K562 (cell line): ENCODE measurements around the gene DST. TPM values are rescaled to one million over a fixed set of nuclear protein-coding genes. Genes with fewer than 3 reads are reported as not detected.

Experiments used
- ATAC-seq: fragments of 200-7000 bp; cut with Tn5 transposase; 3 replicates; pipeline ENCODE4 v1.9.1; 2020; ENCODE audit warnings: moderate library complexity
- BruUV-seq: library from RNA; stranded (reverse); fragments of 400-500 nt; replicated peaks from 2 replicates; lab custom pipeline; 2021; lab: Mats Ljungman, UMichigan
- CTCF ChIA-PET: fragments of 300-600 bp; formaldehyde crosslinking; extraction: SDS; loops from one replicate; lab custom pipeline; 2021; ENCODE audit warnings: low intra/inter-chr PET ratio; lab: Yijun Ruan, JAX
- POLR2A ChIA-PET: fragments of 300-600, 350-650 bp; sonication (Branson Sonifier 250); formaldehyde crosslinking; extraction: SDS; loops from one replicate; lab custom pipeline; 2021; ENCODE audit warnings: antibody characterized with exemption, inconsistent platforms; lab: Yijun Ruan, JAX
- DNase-seq, 4 experiments: peaks; one replicate each; pipeline versions ENCODE4 v3.0.0 to v3.0.0-alpha.2; 2011 to 2018; ENCODE audit warnings: low spot score in 3 of 4, mixed read lengths in 3 of 4; ENCODE audit errors: extremely low read depth in 1 of 4
- FAIRE-seq: peaks from 2 replicates; lab custom pipeline; 2011; peaks lifted over from hg19 to GRCh38; lab: Jason Lieb, UNC
- H2AFZ ChIP-seq: 2 replicates; pipeline ENCODE4 v1.6.0; 2011; ENCODE audit warnings: low read depth, low read length, control low read depth, inconsistent platforms
- H3K27ac ChIP-seq: fragments of 200-600 bp; 3 replicates; pipeline ENCODE4 v1.8.0; 2011; ENCODE audit warnings: low read depth, mild to moderate bottlenecking, control low read depth, inconsistent platforms, low read length, moderate library complexity, mixed read lengths; ENCODE audit errors: extremely low read depth
- H3K27me3 ChIP-seq, 2 experiments: fragments of 300-600 bp in 1 of 2; 2 replicates in 1 of 2; 3 replicates in 1 of 2; pipeline versions ENCODE4 v1.6.0 to v1.8.0; 2011; ENCODE audit warnings: inconsistent platforms in 2 of 2, low read length in 2 of 2, mild to moderate bottlenecking in 1 of 2, mixed read lengths in 1 of 2, moderate library complexity in 1 of 2; ENCODE audit not compliant: control insufficient read depth in 2 of 2, insufficient read depth in 2 of 2
- H3K36me3 ChIP-seq: fragments of 300-600 bp; 3 replicates; pipeline ENCODE4 v1.8.0; 2011; ENCODE audit warnings: mild to moderate bottlenecking, low read length, inconsistent platforms; ENCODE audit not compliant: control insufficient read depth, insufficient read depth
- H3K4me1 ChIP-seq, 2 experiments: fragments of 200-600 bp in 1 of 2; replicated peaks in 1 of 2; 2 replicates in 1 of 2; 3 replicates in 1 of 2; pipeline versions ENCODE4 v1.5.1 to v1.8.0; 2011; ENCODE audit warnings: inconsistent platforms in 2 of 2, low read length in 2 of 2, mild to moderate bottlenecking in 1 of 2, mixed read lengths in 1 of 2, moderate library complexity in 1 of 2; ENCODE audit not compliant: control insufficient read depth in 2 of 2, insufficient read depth in 2 of 2
- H3K4me2 ChIP-seq: 2 replicates; pipeline ENCODE4 v1.6.1; 2011; ENCODE audit warnings: low read length, control low read depth, inconsistent platforms, mixed read lengths; ENCODE audit not compliant: insufficient read depth
- H3K4me3 ChIP-seq: fragments of 200-600 bp; sonication (generic), shearing (Covaris generic); 2 replicates; pipeline ENCODE4 v1.5.1; 2016; ENCODE audit warnings: control low read depth, inconsistent platforms
- H3K79me2 ChIP-seq: fragments of 200-600 bp; 3 replicates; pipeline ENCODE4 v1.8.0; 2011; ENCODE audit warnings: low read length, inconsistent platforms; ENCODE audit not compliant: control insufficient read depth, insufficient read depth
- H3K9ac ChIP-seq, 2 experiments: 2 replicates each; pipeline versions ENCODE4 v1.6.0 to v1.6.1; 2011; ENCODE audit warnings: low read depth in 2 of 2, low read length in 2 of 2, control low read depth in 1 of 2, inconsistent platforms in 1 of 2, mild to moderate bottlenecking in 1 of 2, mixed read lengths in 1 of 2; ENCODE audit not compliant: insufficient read depth in 1 of 2
- H3K9me1 ChIP-seq: one replicate; pipeline ENCODE4 v1.6.0; 2011; ENCODE audit warnings: inconsistent platforms, mild to moderate bottlenecking, low read length, moderate library complexity; ENCODE audit not compliant: control insufficient read depth, insufficient read depth
- H3K9me3 ChIP-seq: replicated peaks from 2 replicates; pipeline ENCODE4 v1.5.1; 2011; ENCODE audit warnings: low read depth, low read length, inconsistent platforms; ENCODE audit not compliant: control insufficient read depth, insufficient read depth
- H4K20me1 ChIP-seq: replicated peaks from 2 replicates; pipeline ENCODE4 v1.6.1; 2011; ENCODE audit warnings: low read length, inconsistent platforms, mixed read lengths; ENCODE audit not compliant: control insufficient read depth, insufficient read depth
- E2F3 ChIP-seq: fragments of 250-450 bp; sonication (Bioruptor Pico); IDR thresholded peaks from 2 replicates; pipeline ENCODE4 v1.4.0; 2020; ENCODE audit warnings: mild to moderate bottlenecking
- FOXJ2 ChIP-seq: fragments of 200-800 bp; sonication (Bioruptor generic); IDR thresholded peaks from 2 replicates; pipeline ENCODE4 v1.6.1; 2016; ENCODE audit warnings: missing genetic modification characterization, missing compliant biosample characterization
- HOXB6 ChIP-seq: fragments of 250-450 bp; sonication (Bioruptor Pico); IDR thresholded peaks from 2 replicates; pipeline ENCODE4 v1.5.1; 2022; ENCODE audit warnings: mild to moderate bottlenecking, borderline replicate concordance
- LCOR ChIP-seq: sonication (generic); formaldehyde crosslinking; IDR thresholded peaks from 2 replicates; pipeline ENCODE4 v1.8.0; 2022; ENCODE audit warnings: mild to moderate bottlenecking, missing genetic modification reagents
- PPARD ChIP-seq: fragments of 250-450 bp; sonication (Bioruptor Pico); IDR thresholded peaks from 2 replicates; pipeline ENCODE4 v1.8.0; 2022; ENCODE audit warnings: inconsistent platforms, mild to moderate bottlenecking, moderate library complexity
- SAFB2 ChIP-seq: fragments of 200-400 bp; formaldehyde crosslinking; IDR thresholded peaks from 2 replicates; pipeline ENCODE4 v1.6.1; 2018; ENCODE audit warnings: borderline replicate concordance, low read length, low read depth, moderate library complexity; ENCODE audit not compliant: severe bottlenecking
- ZBTB17 ChIP-seq: fragments of 450-650 bp; formaldehyde crosslinking; IDR thresholded peaks from 2 replicates; pipeline ENCODE4 v1.4.0; 2020; ENCODE audit warnings: mild to moderate bottlenecking
- ZFPM2 ChIP-seq: fragments of 250-450 bp; sonication (Bioruptor Pico); IDR thresholded peaks from 2 replicates; pipeline ENCODE4 v1.5.1; 2022; ENCODE audit warnings: mild to moderate bottlenecking
- ZHX1 ChIP-seq: fragments of 150-350 bp; conservative IDR thresholded peaks from 2 replicates; pipeline ENCODE4 v1.6.1; 2014; ENCODE audit warnings: low read length
- ZNF212 ChIP-seq: fragments of 450-650 bp; formaldehyde crosslinking; IDR thresholded peaks from 2 replicates; pipeline ENCODE4 v1.4.0; 2020; ENCODE audit warnings: mild to moderate bottlenecking
- WGBS: fragments of 100-300 bp; shearing (Covaris generic); methylation state at CpG from one replicate; pipeline ENCODE4 v1.1.6; 2016; ENCODE audit warnings: low coverage, mixed read lengths; ENCODE audit not compliant: insufficient coverage; ENCODE audit errors: missing lambda C conversion rate; 5-methylcytosine and 5-hydroxymethylcytosine counted together
- in situ Hi-C: fragments of 300-500 bp; cut with MboI; formaldehyde crosslinking; loops from 4 replicates; pipeline ENCODE4 v1.15.0; 2018; ENCODE audit warnings: inconsistent platforms, mixed read lengths
- intact Hi-C: fragments of 100-400 bp; cut with micrococcal nuclease; formaldehyde crosslinking; loops from 2 replicates; pipeline ENCODE4 v1.14.2; 2022
- polyA plus RNA-seq, 8 experiments: library from polyadenylated mRNA; depleted of rRNA in 4 of 8; stranded (reverse) in 5 of 8; unstranded in 3 of 8; fragments of >200 nt; fragmentation: Nextera tagmentation in 2 of 8; fragmentation: Illumina TruSeq in 1 of 8; extraction: Ambion mirVana in 2 of 8; extraction: Trizol in 1 of 8; gene quantifications; 2 replicates each; pipeline versions ENCODE4 v1.2.1 to v1.2.3, GENCODE V29; 2011 to 2014; ENCODE audit warnings: inconsistent platforms in 1 of 8, missing spikeins in 1 of 8
- total RNA-seq, 7 experiments: library from RNA; depleted of rRNA in 6 of 7; stranded (reverse); fragments of >200 nt in 6 of 7; fragmentation: Illumina TruSeq in 2 of 7; extraction: Trizol in 2 of 7; gene quantifications; 2 replicates each; pipeline versions ENCODE4 v1.2.1 to v1.2.3, GENCODE V29; 2011 to 2021; ENCODE audit warnings: low replicate concordance in 1 of 7

Gene DST
- total and polyA plus RNA-seq, 9 of the 15 experiments (the other 6 are each of a cell fraction or from before 2014, with no cell fraction given): 5.2 to 21.9 (median 13.3) TPM

GRCh38 chr6:56624046-56624727 lies 18.5 kb downstream of the DST start:
- Histone ChIP-seq H3K4me2 (no peak overlapping the region), H3K4me3 (no peak overlapping the region), H3K4me1 (no peaks in the 10 kb centered on the region), H3K36me3 (no peaks in the 10 kb centered on the region), H3K9me3 (no peaks in the 10 kb centered on the region), H3K27ac (no peak overlapping the region), H3K27me3 (no peaks in the 10 kb centered on the region), H2AFZ (no peak overlapping the region), H4K20me1 (no peaks in the 10 kb centered on the region), H3K9ac (no peak overlapping the region), H3K9me1 (no peaks in the 10 kb centered on the region), H3K79me2 (no peaks in the 10 kb centered on the region)
- in situ Hi-C loops (no loop called here), intact Hi-C loops (no loop called here)
- 52% methylated on average over 5 of the region's 5 CpGs for WGBS
- no peak for DNase-seq
- ATAC-seq: no peak
- FAIRE-seq: no peak
- TF ChIP-seq E2F3: no peak
- TF ChIP-seq LCOR (CRISPR knock-in tag): no peak
- TF ChIP-seq ZBTB17 (CRISPR knock-in tag): no peak
- TF ChIP-seq SAFB2: no peak
- TF ChIP-seq ZNF212 (CRISPR knock-in tag): no peak
- TF ChIP-seq ZHX1: no peak
- no peak for TF ChIP-seq HOXB6
- no peak for TF ChIP-seq FOXJ2 (tag)
- no peak for TF ChIP-seq ZFPM2
- no peak for TF ChIP-seq PPARD
- ChIA-PET CTCF (no interaction called here), POLR2A (no interaction called here)
- no TSS peak for BruUV-seq
